CD4-positive, alpha-beta T cell treated with Interleukin-4 for 4 hours (primary cell): ENCODE results near the gene MMRN1.
A peak's percentile ranks its signal among the peaks of the same experiment; 100 is the strongest.

Experiments
- DNase-seq: peaks from one replicate; pipeline ENCODE4 v3.0.0-alpha.2; 2020

Gene MMRN1

GRCh38 chr4:89909889-89910288 lies 15.2 kb downstream of the MMRN1 start:
- no peak for DNase-seq

GRCh38 chr4:89913623-89914022 lies 19.0 kb downstream of the MMRN1 start:
- no peak for DNase-seq

- no peak for DNase-seq
These were observed 20.2 kb downstream of the MMRN1 start for GRCh38 chr4:89914609-89915550.

GRCh38 chr4:89915937-89916336 lies 21.3 kb downstream of the MMRN1 start:
- no peak for DNase-seq

GRCh38 chr4:89922848-89923416 lies 28.3 kb downstream of the MMRN1 start:
- no peak for DNase-seq

GRCh38 chr4:89928838-89929237 lies 34.2 kb downstream of the MMRN1 start:
- DNase-seq: no peak

- peak; percentile 66 for DNase-seq
These were observed 34.9 kb downstream of the MMRN1 start for GRCh38 chr4:89929425-89930159.

- DNase-seq: no peak
These were observed 44.9 kb downstream of the MMRN1 start for GRCh38 chr4:89939546-89939945.

- no peak for DNase-seq
These were observed 45.3 kb downstream of the MMRN1 start for GRCh38 chr4:89939994-89940393.

GRCh38 chr4:89942811-89943210 lies 48.2 kb downstream of the MMRN1 start:
- no peak for DNase-seq

GRCh38 chr4:89949782-89950387 lies 55.2 kb downstream of the MMRN1 start:
- no peak for DNase-seq

- DNase-seq: no peak
These were observed 57.8 kb downstream of the MMRN1 start for GRCh38 chr4:89952458-89952857.

- no peak for DNase-seq
These were observed 60.4 kb downstream of the MMRN1 start for GRCh38 chr4:89954906-89955695.

GRCh38 chr4:89957046-89957926 lies 62.6 kb downstream of the MMRN1 start:
- DNase-seq: no peak

- no peak for DNase-seq
These were observed 87.2 kb downstream of the MMRN1 start for GRCh38 chr4:89981789-89982334.

GRCh38 chr4:89988268-89988667 lies 93.6 kb downstream of the MMRN1 start:
- no peak for DNase-seq

- no peak for DNase-seq
These were observed 98.1 kb downstream of the MMRN1 start for GRCh38 chr4:89992744-89993143.

- no peak for DNase-seq
These were observed 99.7 kb downstream of the MMRN1 start for GRCh38 chr4:89994176-89994873.

- no peak for DNase-seq
These were observed 100.4 kb downstream of the MMRN1 start for GRCh38 chr4:89995006-89995405.

GRCh38 chr4:89995814-89996213 lies 101.2 kb downstream of the MMRN1 start:
- DNase-seq: no peak
